Thymus (tissue), 11 donors: ENCODE results near the gene CA10. TPM values are rescaled to one million over a fixed set of nuclear protein-coding genes. Genes with fewer than 3 reads are reported as not detected.

Experiments
- DNase-seq, 9 donors: peaks; one replicate each; pipeline ENCODE4 v3.0.0-alpha.2; 2013; ENCODE audit warnings: low spot score in 9 of 9, low read depth in 6 of 9, missing footprints in 1 of 9
- H3K27ac ChIP-seq, 2 donors: one replicate each; pipeline ENCODE4 v1.5.1; 2013; ENCODE audit warnings: control low read depth in 1 of 2, low read depth in 1 of 2, low read length in 1 of 2, mild to moderate bottlenecking in 1 of 2, moderate library complexity in 1 of 2
- H3K27me3 ChIP-seq, 2 donors: one replicate each; pipeline ENCODE4 v1.5.1; 2013; ENCODE audit warnings: low read length in 1 of 2; ENCODE audit not compliant: control insufficient read depth in 2 of 2, insufficient read depth in 1 of 2
- H3K36me3 ChIP-seq, 2 donors: one replicate each; pipeline ENCODE4 v1.5.1; 2013; ENCODE audit warnings: low read length in 1 of 2, mild to moderate bottlenecking in 1 of 2, moderate library complexity in 1 of 2; ENCODE audit not compliant: control insufficient read depth in 2 of 2, insufficient read depth in 2 of 2
- H3K4me1 ChIP-seq, 2 donors: one replicate each; pipeline ENCODE4 v1.5.1; 2013; ENCODE audit warnings: low read length in 2 of 2; ENCODE audit not compliant: control insufficient read depth in 2 of 2, insufficient read depth in 2 of 2
- H3K4me3 ChIP-seq, 2 donors: one replicate each; pipeline ENCODE4 v1.5.1; 2013; ENCODE audit warnings: low read length in 2 of 2, control low read depth in 1 of 2, mild to moderate bottlenecking in 1 of 2
- H3K9me3 ChIP-seq, 2 donors: one replicate each; pipeline ENCODE4 v1.5.1; 2013; ENCODE audit warnings: low read length in 1 of 2, mild to moderate bottlenecking in 1 of 2; ENCODE audit not compliant: control insufficient read depth in 2 of 2, insufficient read depth in 1 of 2
- WGBS: extraction: QIAGEN DNeasy Blood & Tissue Kit; methylation state at CpG from one replicate; pipeline ENCODE4 v1.1.7; 2013; 5-methylcytosine and 5-hydroxymethylcytosine counted together
- polyA plus RNA-seq: library from polyadenylated mRNA; stranded (reverse); fragments of 200-250 nt; gene quantifications from one replicate; pipeline ENCODE4 v1.2.3, GENCODE V29; 2013
- total RNA-seq: library from RNA; stranded (reverse); fragments of 120-200 nt; gene quantifications from one replicate; pipeline ENCODE4 v1.2.4, GENCODE V29; 2013
- donor health status: healthy.

CA10 gene
- total and polyA plus RNA-seq, 2 donors, result 0.25 to 0.61 TPM

DNA sequence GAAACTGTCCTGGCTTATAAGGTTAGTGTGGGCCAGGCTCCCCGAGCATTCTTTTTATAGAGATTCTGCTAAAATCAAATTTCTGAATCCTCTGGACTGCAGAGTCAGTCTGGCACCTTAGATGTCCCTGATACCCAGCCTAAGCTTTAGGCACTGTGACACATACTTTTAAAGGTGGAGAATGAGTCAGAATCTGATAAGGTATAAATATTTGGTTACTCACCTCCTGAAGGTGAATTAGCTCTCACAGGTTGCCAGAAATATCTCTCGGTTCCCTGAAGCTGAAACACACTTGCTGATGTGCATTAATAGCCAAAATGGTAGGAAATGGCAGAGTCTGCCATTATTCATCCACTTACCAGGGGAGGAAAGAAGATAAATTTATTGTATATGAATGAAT, 451.3 kb downstream of the CA10 start:
- Histone ChIP-seq H3K27me3 (no peaks in the 10 kb centered on the region), H3K4me1 (no peaks in the 10 kb centered on the region), H3K9me3 (no peaks in the 10 kb centered on the region), H3K4me3 (no peak overlapping the region), H3K36me3 (no peaks in the 10 kb centered on the region), H3K27ac (no peak overlapping the region)
- DNase-seq, result no peak
- WGBS, result 90% methylated on average over 2 of the region's 2 CpGs

GRCh38 chr17:51706093-51706492, 452.4 kb downstream of the CA10 start:
- Histone ChIP-seq H3K4me3 (no peak overlapping the region), H3K9me3 (no peaks in the 10 kb centered on the region), H3K4me1 (no peaks in the 10 kb centered on the region), H3K36me3 (no peaks in the 10 kb centered on the region), H3K27ac (no peak overlapping the region), H3K27me3 (no peaks in the 10 kb centered on the region)
- WGBS, result 84% methylated on average over 1 of the region's 1 CpG
- no peak for DNase-seq

DNA sequence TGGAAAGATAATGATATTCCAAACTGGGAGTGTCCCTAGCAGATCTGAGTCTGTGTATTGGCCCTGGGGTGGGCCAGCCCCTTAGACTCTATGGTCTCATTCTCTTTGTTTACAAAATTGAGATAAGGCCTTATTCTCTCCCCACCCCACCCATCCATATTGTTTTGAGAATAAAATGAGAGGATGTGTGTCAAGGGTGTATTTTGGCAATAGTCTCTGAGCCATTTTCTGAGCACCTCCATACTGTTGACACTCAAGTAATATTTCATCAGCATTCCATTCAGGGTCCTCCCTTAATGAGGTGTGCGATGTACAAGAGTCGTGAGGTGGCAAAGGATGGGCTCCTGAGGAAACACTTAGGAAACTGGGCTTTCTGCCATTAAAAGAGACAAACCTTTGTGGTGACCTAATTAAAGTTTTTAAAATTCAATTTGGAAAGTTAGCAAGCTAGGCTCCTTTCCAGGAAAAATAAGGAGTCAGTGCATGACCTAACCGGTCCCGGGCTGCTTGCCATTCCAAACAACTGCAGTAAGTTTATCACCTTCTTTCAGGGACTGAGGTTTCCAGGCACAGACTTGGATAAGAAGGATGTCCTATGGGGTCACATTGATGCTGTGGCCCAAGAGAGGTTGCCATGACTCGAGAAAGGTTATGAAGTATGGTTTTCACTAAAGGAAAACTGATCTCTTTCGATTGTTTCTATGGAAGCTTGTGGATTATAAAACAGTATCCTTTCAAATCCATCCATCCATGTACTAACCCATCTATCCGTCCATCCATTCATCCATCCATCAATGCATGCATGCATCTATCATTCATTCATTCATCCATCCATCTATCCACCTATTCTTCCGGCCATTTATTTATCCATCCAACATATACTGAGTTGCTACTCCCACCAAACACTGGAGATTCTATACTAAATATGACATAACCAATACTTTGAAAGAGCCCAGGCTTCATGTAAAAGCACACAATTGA, 454.9 kb downstream of the CA10 start:
- H3K4me3 ChIP-seq, result no peak overlapping the region
- no peak for DNase-seq
- H3K27me3 ChIP-seq, result no peaks in the 10 kb centered on the region
- 88% methylated on average over 8 of the region's 8 CpGs for WGBS
- H3K4me1 ChIP-seq, result no peaks in the 10 kb centered on the region
- no peaks in the 10 kb centered on the region for H3K36me3 ChIP-seq
- no peak overlapping the region for H3K27ac ChIP-seq
- H3K9me3 ChIP-seq, result no peaks in the 10 kb centered on the region

DNA sequence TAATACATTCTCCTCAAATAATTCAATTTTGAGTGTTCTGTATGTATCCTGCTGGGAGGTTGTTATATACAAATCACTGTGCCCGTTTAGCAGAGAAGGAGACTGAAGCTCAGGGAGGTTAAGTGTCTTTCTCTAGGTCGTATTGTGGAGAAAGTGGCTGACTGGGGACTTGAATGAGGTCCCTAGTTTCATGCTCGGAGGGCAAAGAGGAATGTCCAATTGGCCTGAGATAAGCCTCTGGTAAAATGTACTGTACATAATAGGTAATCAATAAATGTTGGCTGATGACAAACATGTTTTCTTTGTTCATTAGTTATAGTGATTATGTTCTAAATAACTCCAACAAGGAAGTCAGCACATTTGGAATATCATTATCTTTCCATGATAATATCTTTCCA, 455.6 kb downstream of the CA10 start:
- Histone ChIP-seq H3K4me3 (no peak overlapping the region), H3K27ac (no peak overlapping the region), H3K27me3 (no peaks in the 10 kb centered on the region), H3K36me3 (no peaks in the 10 kb centered on the region), H3K4me1 (no peaks in the 10 kb centered on the region), H3K9me3 (no peaks in the 10 kb centered on the region)
- WGBS, result 80% methylated on average over 3 of the region's 3 CpGs
- DNase-seq, result no peak

- 67% methylated on average over 2 of the region's 2 CpGs for WGBS
- no peak for DNase-seq
- H3K36me3 ChIP-seq, result no peaks in the 10 kb centered on the region
- no peak overlapping the region for H3K4me3 ChIP-seq
- H3K9me3 ChIP-seq, result no peaks in the 10 kb centered on the region
- no peaks in the 10 kb centered on the region for H3K27me3 ChIP-seq
- H3K4me1 ChIP-seq, result no peaks in the 10 kb centered on the region
- no peak overlapping the region for H3K27ac ChIP-seq
Observed at GRCh38 chr17:51701501-51701900, 457.0 kb downstream of the CA10 start.

GRCh38 chr17:51700011-51700760, 458.3 kb downstream of the CA10 start:
- no peak for DNase-seq

DNA sequence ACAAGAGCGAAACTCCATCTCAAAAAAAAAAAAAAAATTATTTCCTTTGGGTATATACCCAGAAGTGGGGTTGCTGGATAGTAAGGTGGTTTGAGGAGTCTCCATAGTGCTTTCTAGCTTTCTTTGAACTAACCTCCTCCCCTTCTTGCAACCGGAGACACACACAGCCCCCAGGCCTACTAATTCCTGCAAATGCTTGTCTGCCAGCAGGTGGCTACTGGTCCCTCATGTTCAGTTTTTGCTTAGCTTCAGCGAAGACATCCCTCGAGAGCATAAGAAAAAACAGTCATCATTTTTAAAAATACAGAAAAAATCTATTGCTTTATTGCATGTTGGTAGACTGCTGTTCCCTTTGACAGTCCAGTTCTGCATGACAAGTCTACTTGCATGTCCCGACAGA, 459.2 kb downstream of the CA10 start:
- Histone ChIP-seq H3K27me3 (no peaks in the 10 kb centered on the region), H3K4me3 (no peak overlapping the region), H3K36me3 (no peaks in the 10 kb centered on the region), H3K27ac (no peak overlapping the region), H3K9me3 (no peaks in the 10 kb centered on the region), H3K4me1 (no peaks in the 10 kb centered on the region)
- 87% methylated on average over 5 of the region's 5 CpGs for WGBS
- no peak for DNase-seq

More at GRCh38 chr17:51700011-51700760, 458.3 kb downstream of the CA10 start:
- Histone ChIP-seq H3K27ac (no peak overlapping the region), H3K9me3 (no peaks in the 10 kb centered on the region), H3K4me3 (no peak overlapping the region), H3K27me3 (no peaks in the 10 kb centered on the region), H3K36me3 (no peaks in the 10 kb centered on the region), H3K4me1 (no peaks in the 10 kb centered on the region)
- 93% methylated on average over 17 of the region's 17 CpGs for WGBS

GRCh38 chr17:51692917-51693316, 465.6 kb downstream of the CA10 start:
- H3K27ac ChIP-seq, result no peak overlapping the region
- no peaks in the 10 kb centered on the region for H3K4me1 ChIP-seq
- no peak for DNase-seq
- H3K4me3 ChIP-seq, result no peak overlapping the region
- no peaks in the 10 kb centered on the region for H3K9me3 ChIP-seq
- no peaks in the 10 kb centered on the region for H3K27me3 ChIP-seq
- 66% methylated on average over 2 of the region's 2 CpGs for WGBS
- H3K36me3 ChIP-seq, result no peaks in the 10 kb centered on the region

- Histone ChIP-seq H3K27me3 (no peaks in the 10 kb centered on the region), H3K9me3 (no peaks in the 10 kb centered on the region), H3K4me1 (no peaks in the 10 kb centered on the region), H3K4me3 (no peak overlapping the region), H3K36me3 (no peaks in the 10 kb centered on the region), H3K27ac (no peak overlapping the region)
- WGBS, result 87% methylated on average over 3 of the region's 3 CpGs
- DNase-seq, result no peak
Observed at GRCh38 chr17:51687887-51688286, 470.6 kb downstream of the CA10 start.
